Middle frontal gyrus (tissue), 1 donor: ENCODE results near the gene LOX.
"Not testable (repeated sequence)": the region's sequence is repeated elsewhere in the genome, so short reads cannot be mapped to it uniquely, and the experiment has no call there.

Experiments used
- DNase-seq: peaks from one replicate; pipeline ENCODE4 v3.0.0-alpha.2; 2015; ENCODE audit warnings: low spot score; ENCODE audit errors: extremely low spot score

The LOX gene

GRCh38 chr5:122099060-122099790 is 21.2 kb upstream of the LOX start:
- DNase-seq = no peak

DNA sequence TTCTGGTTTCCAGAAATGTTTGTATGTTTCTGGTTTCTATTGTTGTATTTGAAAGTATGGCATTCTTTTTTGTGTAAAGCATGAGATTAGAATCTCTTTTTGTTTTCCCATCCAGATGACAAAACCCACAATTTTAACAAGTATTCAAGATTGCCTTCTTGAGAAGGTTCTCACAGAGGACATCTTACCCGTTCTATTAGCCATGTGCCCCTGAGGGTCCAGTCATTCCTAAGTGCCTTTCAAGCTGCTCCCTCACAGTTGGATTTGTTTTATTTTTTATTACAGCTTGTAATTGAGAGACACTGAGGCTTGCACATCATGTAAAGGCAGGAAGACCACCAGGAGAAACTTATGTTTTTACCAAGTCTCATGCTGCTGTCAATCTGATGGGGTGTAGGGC is 19.3 kb upstream of the LOX start:
- no peak for DNase-seq

DNA sequence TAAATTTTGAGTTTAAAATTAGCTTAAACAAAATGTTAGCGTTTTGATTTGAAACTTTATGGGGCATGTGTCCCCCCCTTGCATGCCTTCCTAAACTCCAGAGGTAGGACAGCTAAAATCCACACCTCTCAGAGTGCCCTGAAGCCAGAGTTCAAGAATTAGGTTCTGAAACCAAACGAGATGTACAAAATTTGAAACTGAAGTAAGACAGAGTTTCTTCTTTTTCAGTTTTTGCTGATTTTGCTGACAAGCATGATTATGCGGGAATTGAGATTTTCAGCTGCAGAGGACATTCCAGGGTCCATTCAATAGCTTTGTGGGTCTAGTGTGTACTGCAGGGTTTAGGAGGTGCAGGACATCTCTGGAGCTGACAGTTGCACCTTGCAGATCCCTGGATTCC is 17.1 kb upstream of the LOX start:
- DNase-seq = no peak

- DNase-seq = not testable (repeated sequence)
Measured at GRCh38 chr5:122094251-122094650, 16.2 kb upstream of the LOX start.

GRCh38 chr5:122093415-122094180 is 15.5 kb upstream of the LOX start:
- no peak for DNase-seq

DNA sequence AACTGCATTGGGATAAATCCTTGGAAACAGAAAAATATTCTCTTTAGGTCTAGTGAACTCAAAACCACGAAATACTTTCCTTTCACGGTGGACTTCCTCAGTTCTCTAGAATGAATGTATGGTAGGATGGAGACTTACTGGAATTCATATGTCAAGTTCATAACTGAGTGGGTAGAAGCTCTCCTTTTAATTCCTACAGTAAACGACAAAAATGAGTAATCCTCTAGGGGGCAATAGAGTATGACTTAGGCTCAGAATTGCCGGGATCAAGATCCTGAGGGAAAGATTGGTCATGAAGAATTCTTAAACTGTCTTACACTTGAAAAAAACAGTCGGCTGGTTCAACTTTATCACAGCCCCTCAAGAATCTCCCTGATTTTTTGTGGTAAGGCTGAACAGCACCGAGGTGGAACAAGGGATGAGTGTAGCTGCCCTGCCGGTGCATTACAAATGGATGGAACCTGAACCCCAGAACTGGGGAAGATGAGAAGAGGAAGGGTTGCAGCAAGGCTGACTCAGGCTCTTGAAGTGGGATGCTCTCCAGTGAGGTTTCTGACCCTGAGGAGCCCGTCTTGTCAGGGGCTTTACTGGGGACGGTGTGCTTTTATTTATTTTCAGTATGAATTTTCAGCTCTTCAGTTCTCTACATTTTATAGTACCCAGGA is 14.0 kb upstream of the LOX start:
- DNase-seq = no peak

- no peak for DNase-seq
Measured at GRCh38 chr5:122089096-122090013, 11.3 kb upstream of the LOX start.

DNA sequence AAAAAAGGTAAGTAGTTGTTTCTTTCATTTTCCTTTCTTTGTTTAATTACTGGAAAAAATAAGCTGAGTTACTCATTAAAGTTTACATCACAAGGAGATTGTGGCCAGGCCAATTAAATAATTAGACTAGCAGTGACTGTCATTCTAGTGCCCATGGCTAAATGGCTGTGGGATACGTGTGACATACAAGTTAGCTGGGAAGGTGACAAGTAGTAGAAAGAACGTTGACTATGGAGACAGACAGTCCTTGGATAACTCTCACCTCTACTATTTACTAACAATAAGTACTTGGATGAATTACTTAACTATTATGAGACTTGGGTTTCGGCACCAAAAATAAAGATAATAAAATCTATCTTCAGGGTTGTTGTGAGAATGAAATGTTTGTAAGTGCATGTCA is 7.0 kb upstream of the LOX start:
- DNase-seq = no peak

- no peak for DNase-seq
Measured at GRCh38 chr5:122083535-122083934, 5.5 kb upstream of the LOX start.

GRCh38 chr5:122081541-122081940 is 3.5 kb upstream of the LOX start:
- no peak for DNase-seq

GRCh38 chr5:122077366-122078115 is 518 bp downstream of the LOX start:
- no peak for DNase-seq

DNA sequence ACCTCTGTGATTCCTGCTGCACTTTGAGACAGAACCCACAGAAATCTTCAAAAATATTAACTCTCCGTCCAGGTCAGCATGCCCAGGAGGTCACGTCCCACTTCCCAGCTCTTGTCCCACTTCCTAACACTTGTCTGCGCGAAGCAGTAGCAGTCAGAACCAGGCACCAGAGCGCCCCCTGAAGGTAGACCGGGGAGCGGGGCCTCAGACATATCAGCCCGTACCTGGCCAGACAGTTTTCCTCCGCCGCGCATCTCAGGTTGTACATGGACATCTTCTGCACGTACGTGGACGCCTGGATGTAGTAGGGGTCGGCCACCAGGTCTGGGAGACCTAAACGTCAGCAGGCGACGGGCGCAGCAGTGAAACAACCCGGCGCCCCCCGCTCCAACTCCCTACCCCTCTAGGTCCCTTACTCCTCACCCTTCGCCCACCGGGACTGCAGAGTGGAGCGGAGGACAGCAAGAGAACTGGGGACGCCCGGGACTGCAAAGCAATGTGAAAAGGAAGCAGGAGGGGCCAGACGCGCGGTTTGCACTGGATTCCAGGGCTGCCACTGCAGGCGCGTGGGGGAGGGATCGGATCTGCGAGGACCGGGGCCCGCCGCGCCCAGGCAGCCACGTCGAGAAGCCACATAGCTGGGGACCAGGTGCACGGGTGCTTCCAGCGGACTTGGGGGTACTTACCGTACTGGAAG is 1.2 kb downstream of the LOX start:
- no peak for DNase-seq

- no peak for DNase-seq
Measured at GRCh38 chr5:122076050-122076461, 2.0 kb downstream of the LOX start.

GRCh38 chr5:122073864-122074263 is 4.2 kb downstream of the LOX start:
- DNase-seq = no peak

DNA sequence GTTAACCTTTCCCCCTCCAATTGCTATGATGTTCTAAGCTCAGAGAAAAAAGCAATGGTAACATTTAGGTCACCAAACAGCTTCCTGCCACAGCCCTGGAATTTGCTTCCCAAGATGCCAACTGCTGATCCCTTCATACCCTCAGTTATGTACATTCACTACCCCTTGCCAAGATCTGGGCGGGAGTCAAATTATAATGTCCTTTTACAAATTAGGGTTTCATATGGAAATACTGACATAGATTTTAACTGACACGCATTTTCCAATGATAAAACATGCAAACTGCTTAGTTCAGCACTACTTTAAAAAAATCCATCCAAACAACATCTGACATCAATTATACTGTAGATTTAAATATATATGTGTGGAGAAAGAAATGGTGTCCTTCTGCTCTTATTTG is 5.0 kb downstream of the LOX start:
- DNase-seq = no peak

DNA sequence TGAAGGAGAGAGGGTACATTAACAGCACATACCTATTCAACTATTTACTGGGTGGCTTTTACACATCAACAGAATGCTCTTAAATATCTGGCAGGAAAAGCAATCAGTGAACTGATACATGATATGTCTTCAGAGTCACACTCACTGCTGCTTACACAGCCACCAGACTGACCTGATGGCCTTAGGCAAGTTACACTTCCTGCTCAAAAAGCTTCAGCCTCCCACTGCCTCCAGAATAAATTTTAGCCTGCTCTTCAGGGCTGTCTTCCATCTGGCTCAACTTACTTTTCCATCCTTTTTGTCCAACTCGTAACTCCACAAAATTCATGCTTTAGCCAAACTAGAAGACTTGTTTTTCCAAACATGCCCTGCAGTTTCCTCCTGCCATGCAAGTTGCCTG is 10.7 kb downstream of the LOX start:
- no peak for DNase-seq

DNA sequence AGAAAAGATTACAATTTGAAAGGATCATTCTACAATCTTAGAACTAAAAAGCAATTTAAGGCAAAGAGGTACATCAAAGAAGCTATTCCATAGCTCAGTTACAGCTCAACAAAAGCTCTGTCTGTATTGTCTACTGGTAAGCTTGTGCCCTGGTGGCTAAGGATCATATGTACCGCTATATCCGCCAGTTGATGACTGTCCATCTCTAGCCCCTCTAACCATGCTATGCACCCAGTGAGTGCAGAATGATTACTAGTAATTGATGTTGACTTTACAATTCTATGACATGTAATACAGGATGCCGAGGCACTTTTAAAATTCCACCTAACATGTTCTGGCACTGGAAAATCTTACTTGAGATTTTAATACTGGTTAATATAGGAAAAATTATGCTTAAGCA is 13.1 kb downstream of the LOX start:
- DNase-seq = no peak

- no peak for DNase-seq
Measured at GRCh38 chr5:122063836-122064235, 14.2 kb downstream of the LOX start.

DNA sequence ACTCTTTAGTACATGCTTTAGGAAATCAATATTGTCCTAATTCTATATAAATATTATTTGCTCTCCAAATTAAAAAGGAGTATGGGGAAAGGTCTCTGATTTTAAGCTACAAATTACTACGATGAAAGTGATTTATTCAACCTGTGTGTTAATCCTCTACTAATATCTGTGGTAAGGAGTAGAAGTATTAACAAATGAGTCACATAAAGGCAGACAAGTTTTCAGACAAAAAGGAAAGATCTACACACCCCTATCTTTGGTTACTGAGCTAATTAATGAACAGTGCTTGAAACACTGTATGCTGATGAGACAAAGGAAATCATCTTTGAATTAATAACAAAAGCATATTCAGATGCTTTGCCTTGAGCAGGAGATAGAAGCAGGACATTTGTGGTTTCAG is 15.9 kb downstream of the LOX start:
- no peak for DNase-seq

- no peak for DNase-seq
Measured at GRCh38 chr5:122056913-122057312, 21.1 kb downstream of the LOX start.
